Stimulated activated effector memory CD8-positive, alpha-beta T cell treated with anti-CD3 and anti-CD28 coated beads, Interleukin-12 subunit alpha, Interleukin-12 subunit beta, amount 100 ng/mL, for 72 hours (primary cell): Measurements from ENCODE around the gene ZG16.
"Not testable (repeated sequence)": the region's sequence is repeated elsewhere in the genome, so short reads cannot be mapped to it uniquely, and the experiment has no call there.

Experiments used
- ATAC-seq: fragments of 150-1000 bp; cut with Tn5 transposase; 2 replicates; pipeline ENCODE4 v1.10.0; 2021
- DNase-seq, 2 donors: peaks; one replicate each; pipeline ENCODE4 v3.0.0; 2021 to 2022; ENCODE audit warnings: low spot score in 2 of 2
- H3K27ac Mint-ChIP-seq: one replicate; pipeline ENCODE4 v1.8.0; 2022; ENCODE audit warnings: mild to moderate bottlenecking, mixed read lengths
- H3K36me3 Mint-ChIP-seq: one replicate; pipeline ENCODE4 v1.8.0; 2022; ENCODE audit warnings: mild to moderate bottlenecking, mixed read lengths
- H3K4me1 Mint-ChIP-seq: one replicate; pipeline ENCODE4 v1.8.0; 2022; ENCODE audit warnings: mixed read lengths
- H3K4me3 Mint-ChIP-seq: one replicate; pipeline ENCODE4 v1.8.0; 2022; ENCODE audit warnings: mild to moderate bottlenecking, mixed read lengths
- H3K9me3 Mint-ChIP-seq: one replicate; pipeline ENCODE4 v1.8.0; 2022; ENCODE audit warnings: mixed read lengths

The ZG16 gene

DNA sequence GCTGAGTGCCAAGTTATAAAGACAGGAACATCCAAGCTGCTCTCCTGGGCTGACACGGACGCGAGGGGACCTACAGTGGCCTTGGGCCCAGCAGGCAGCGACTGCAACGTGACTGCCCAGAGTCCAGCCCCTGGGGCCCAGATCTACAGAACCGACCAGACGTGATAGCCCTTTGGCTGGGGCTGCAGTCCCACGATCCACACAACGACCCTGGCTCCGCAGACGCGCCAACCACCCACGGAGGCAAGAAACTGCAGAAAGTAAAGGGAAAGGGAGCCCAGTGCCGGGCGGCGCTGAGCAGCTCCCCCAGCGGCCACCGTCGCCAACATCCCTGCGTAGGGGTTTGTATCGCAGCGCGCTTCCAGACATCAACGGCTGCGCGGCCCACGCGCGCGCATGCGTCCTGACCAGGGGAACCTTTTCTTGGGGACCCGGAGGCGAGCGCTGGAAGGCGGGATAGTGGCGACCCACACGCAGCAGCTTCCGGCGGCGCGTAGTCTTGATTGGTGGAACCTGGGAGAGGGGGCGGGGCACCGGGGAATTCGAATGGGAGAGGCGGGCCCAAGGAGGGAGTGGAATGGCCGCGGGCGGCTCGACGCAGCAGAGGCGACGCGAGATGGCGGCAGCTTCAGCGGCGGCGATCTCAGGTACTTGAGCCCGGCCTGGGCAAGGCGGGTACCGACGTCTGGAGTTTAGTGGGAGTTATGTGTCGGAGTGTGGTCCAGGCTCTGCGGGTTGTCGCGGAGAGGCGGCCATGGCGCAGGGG is 12.3 kb downstream of the ZG16 start, which contains the start of gene KIF22:
Gene KIF22, plus strand, starts transcription at position 569 of the 766 bp plus-strand sequence. Its CDS starts 9 bp downstream, at position 578.
- Mint-ChIP-seq H3K4me3 (peak within 1 kb of the TSS; percentile 92), H3K36me3 (peaks cover 41% of the 10 kb centered on the region), H3K9me3 (no peaks in the 10 kb centered on the region), H3K4me1 (peaks cover 40% of the 10 kb centered on the region), H3K27ac (peak within 1 kb of the TSS; percentile 91)
- ATAC-seq (peak; percentile 96), DNase-seq (peak; percentile 99 to 100)

DNA sequence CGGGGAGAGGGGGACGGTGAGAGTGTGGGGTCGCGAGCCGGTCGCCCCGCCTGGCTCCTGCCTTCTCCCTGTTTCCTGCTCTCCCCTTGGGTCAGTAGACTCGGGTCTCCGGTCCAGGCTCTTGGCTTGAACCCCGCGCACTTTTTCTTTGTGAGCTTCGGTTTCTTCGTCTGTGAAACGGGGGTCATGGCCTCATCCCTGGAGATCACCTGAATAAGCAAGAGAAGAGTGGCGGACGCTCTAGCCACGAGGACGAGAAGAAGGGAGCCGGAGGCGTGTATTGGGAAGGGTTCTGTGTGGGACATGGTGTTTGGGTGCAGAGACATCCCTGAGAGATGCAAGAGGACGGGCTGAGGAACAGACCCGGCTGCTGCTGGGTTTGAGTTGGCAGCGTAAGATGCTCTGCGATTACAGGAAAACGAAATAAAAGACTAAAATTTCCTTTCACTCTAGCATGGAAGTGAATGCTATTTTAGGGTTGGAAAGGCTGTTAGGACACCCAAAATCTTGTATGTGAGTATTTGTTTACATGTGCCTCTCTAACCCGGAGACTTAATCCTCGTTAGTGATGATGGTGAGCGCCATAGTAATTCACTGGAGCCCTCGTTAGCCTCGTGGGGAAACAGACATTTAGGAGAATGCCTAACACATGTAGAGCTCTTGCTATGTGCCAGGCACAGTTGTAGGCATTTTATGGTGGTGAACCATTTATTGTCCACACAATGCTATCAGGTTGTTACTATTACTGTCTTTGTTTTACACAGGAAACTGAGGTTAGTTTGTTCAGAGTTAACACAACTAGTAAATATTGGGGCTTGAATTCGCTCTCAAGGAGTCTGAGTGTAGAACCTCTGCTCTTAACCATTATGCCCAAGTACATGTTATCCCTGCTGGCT is 13.1 kb downstream of the ZG16 start:
- Mint-ChIP-seq H3K4me3 (peak overlapping the region; percentile 92), H3K27ac (peak overlapping the region; percentile 91), H3K4me1 (peaks cover 36% of the 10 kb centered on the region), H3K36me3 (peaks cover 49% of the 10 kb centered on the region), H3K9me3 (no peaks in the 10 kb centered on the region)
- ATAC-seq: peak; percentile 1
- no peak for DNase-seq

GRCh38 chr16:29791845-29792807 is 14.1 kb downstream of the ZG16 start:
- peak overlapping the region; percentile 91 for H3K27ac Mint-ChIP-seq
- DNase-seq (no peak), ATAC-seq (no peak)
- H3K4me3 Mint-ChIP-seq: peak overlapping the region; percentile 92
- peaks cover 58% of the 10 kb centered on the region for H3K36me3 Mint-ChIP-seq
- peaks cover 36% of the 10 kb centered on the region for H3K4me1 Mint-ChIP-seq
- H3K9me3 Mint-ChIP-seq: no peaks in the 10 kb centered on the region

- H3K4me3 Mint-ChIP-seq: peak overlapping the region; percentile 92
These were observed 15.1 kb downstream of the ZG16 start for GRCh38 chr16:29793153-29793552.

GRCh38 chr16:29794231-29794710 is 16.2 kb downstream of the ZG16 start:
- peaks cover 79% of the 10 kb centered on the region for H3K36me3 Mint-ChIP-seq
- no peak overlapping the region for H3K4me3 Mint-ChIP-seq
- peak overlapping the region; percentile 29 for H3K27ac Mint-ChIP-seq
- peaks cover 36% of the 10 kb centered on the region for H3K4me1 Mint-ChIP-seq
- no peak for ATAC-seq
- DNase-seq: no peak
- H3K9me3 Mint-ChIP-seq: no peaks in the 10 kb centered on the region

More at GRCh38 chr16:29793153-29793552, 15.1 kb downstream of the ZG16 start:
- not testable (repeated sequence) for DNase-seq, ATAC-seq, H3K9me3 Mint-ChIP-seq
- H3K4me1 Mint-ChIP-seq: peaks cover 36% of the 10 kb centered on the region
- H3K27ac Mint-ChIP-seq: peak overlapping the region; percentile 91
- H3K36me3 Mint-ChIP-seq: peaks cover 68% of the 10 kb centered on the region

DNA sequence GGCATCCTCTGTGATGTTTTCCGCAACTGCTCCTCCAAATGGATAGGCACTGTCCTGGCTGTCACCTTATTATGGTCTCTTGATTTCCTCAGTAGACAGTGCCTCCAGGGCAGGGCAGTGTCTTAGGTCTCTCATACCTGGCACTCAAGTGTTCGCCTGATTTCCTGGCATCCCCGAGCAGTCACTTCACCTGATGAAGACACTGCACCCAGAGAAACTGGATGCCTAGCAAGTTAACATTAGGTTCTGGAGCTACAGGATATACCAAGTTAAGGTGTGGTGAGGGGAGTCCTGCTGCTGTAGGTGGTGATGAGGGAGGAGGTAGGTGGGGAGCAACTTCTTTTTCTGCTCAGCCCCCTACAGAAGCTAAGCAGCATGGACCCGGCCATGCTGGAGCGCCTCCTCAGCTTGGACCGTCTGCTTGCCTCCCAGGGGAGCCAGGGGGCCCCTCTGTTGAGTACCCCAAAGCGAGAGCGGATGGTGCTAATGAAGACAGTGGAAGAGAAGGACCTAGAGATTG is 24.4 kb downstream of the ZG16 start:
- Mint-ChIP-seq H3K4me3 (no peak overlapping the region), H3K36me3 (peaks cover 92% of the 10 kb centered on the region), H3K27ac (peak overlapping the region; percentile 100), H3K9me3 (no peaks in the 10 kb centered on the region), H3K4me1 (peaks cover 30% of the 10 kb centered on the region)
- no peak for DNase-seq
- no peak for ATAC-seq

GRCh38 chr16:29804020-29804419 is 26.0 kb downstream of the ZG16 start:
- H3K27ac Mint-ChIP-seq: peak overlapping the region; percentile 100
- H3K9me3 Mint-ChIP-seq: no peaks in the 10 kb centered on the region
- DNase-seq (no peak), ATAC-seq (no peak)
- peak overlapping the region; percentile 97 for H3K4me3 Mint-ChIP-seq
- peaks cover 45% of the 10 kb centered on the region for H3K4me1 Mint-ChIP-seq
- H3K36me3 Mint-ChIP-seq: peaks cover 92% of the 10 kb centered on the region

- Mint-ChIP-seq H3K9me3 (no peaks in the 10 kb centered on the region), H3K36me3 (peaks cover 94% of the 10 kb centered on the region), H3K4me3 (peak overlapping the region; percentile 97), H3K4me1 (peaks cover 47% of the 10 kb centered on the region), H3K27ac (peak overlapping the region; percentile 100)
- ATAC-seq (no peak), DNase-seq (no peak)
These were observed 26.6 kb downstream of the ZG16 start for GRCh38 chr16:29804455-29805231.

GRCh38 chr16:29805232-29806098 is 27.4 kb downstream of the ZG16 start:
- Mint-ChIP-seq H3K27ac (peak overlapping the region; percentile 100), H3K9me3 (no peaks in the 10 kb centered on the region), H3K4me3 (peak overlapping the region; percentile 97), H3K4me1 (peaks cover 55% of the 10 kb centered on the region), H3K36me3 (peaks cover 94% of the 10 kb centered on the region)
- ATAC-seq (peak; percentile 80), DNase-seq (peak; percentile 97 to 98)

DNA sequence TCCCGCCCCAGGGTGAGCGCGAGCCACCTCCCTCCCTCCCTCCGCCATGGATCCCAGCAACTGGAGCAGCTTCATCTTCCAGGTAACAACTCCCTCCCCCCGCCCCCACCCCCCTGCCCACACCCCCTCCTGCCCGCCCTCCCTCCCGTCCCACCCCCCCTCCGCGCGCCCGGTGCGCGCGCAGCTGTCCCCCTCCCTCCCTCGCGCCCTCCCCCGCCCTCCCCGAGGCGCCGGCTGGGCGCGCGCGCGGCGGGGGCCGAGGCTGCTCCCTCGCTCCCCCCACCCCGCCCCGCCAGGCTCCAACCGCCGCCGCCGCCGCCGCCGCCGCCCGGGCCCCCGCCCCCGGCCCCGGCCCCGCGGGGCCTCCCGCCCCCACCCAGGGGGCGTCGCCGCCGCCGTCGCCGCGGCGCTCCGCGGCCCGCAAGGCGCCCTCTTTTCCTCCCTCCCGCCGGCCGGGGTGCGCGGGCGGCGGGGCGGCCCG is 28.1 kb downstream of the ZG16 start, which contains the start of gene MAZ:
Gene MAZ, plus strand, starts transcription at position 431 of the 481 bp plus-strand sequence. CDS start 173 bp downstream, outside the sequence.
- Mint-ChIP-seq H3K4me3 (peak within 1 kb of the TSS; percentile 97), H3K36me3 (peaks cover 94% of the 10 kb centered on the region), H3K4me1 (peaks cover 62% of the 10 kb centered on the region)

DNA sequence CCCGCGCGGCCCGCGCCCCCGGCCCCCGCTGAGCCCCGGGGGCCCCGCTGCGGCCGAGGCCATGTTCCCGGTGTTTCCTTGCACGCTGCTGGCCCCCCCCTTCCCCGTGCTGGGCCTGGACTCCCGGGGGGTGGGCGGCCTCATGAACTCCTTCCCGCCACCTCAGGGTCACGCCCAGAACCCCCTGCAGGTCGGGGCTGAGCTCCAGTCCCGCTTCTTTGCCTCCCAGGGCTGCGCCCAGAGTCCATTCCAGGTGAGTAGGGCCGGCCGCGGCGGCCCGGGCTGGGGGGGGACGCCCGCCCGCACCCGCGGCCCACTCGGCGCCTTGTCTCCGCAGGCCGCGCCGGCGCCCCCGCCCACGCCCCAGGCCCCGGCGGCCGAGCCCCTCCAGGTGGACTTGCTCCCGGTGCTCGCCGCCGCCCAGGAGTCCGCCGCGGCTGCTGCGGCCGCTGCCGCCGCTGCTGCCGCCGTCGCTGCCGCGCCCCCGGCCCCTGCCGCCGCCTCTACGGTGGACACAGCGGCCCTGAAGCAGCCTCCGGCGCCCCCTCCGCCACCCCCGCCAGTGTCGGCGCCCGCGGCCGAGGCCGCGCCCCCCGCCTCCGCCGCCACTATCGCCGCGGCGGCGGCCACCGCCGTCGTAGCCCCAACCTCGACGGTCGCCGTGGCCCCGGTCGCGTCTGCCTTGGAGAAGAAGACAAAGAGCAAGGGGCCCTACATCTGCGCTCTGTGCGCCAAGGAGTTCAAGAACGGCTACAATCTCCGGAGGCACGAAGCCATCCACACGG is 28.8 kb downstream of the ZG16 start:
- Mint-ChIP-seq H3K9me3 (no peaks in the 10 kb centered on the region), H3K4me1 (peaks cover 64% of the 10 kb centered on the region), H3K4me3 (peak overlapping the region; percentile 81), H3K27ac (peak overlapping the region; percentile 91), H3K36me3 (peaks cover 94% of the 10 kb centered on the region)
- ATAC-seq: no peak
- DNase-seq: peak; percentile 23 to 79

More for the DNA sequence above, 28.1 kb downstream of the ZG16 start, which contains the start of gene MAZ:
- peak in 1 of 2 donors; percentile 51 for DNase-seq
- no peaks in the 10 kb centered on the region for H3K9me3 Mint-ChIP-seq
- no peak for ATAC-seq
- H3K27ac Mint-ChIP-seq: peak within 1 kb of the TSS; percentile 100
